ENCODE results near the gene RBMS3. TPM values are rescaled to one million over a fixed set of nuclear protein-coding genes. Genes with fewer than 3 reads are reported as not detected.

Gene RBMS3
- total and polyA plus RNA-seq, 2 of the 8 experiments (the other 6 are each of a cell fraction or from before 2014, with no cell fraction given): 3.7 to 6.9 TPM

GRCh38 chr3:29488922-29489321 is 208.1 kb downstream of the RBMS3 start:
- no peak for TF ChIP-seq BACH1 (IDR thresholded peaks at IDR 0.05; ENCODE audit: low read length)
- Histone ChIP-seq H4K8ac (ENCODE audit: extremely low read depth, insufficient read depth, low read length) (no peak overlapping the region), H3K79me1 (ENCODE audit: low read depth, low read length) (no peaks in the 10 kb centered on the region), H2AFZ (ENCODE audit: low read length) (no peak overlapping the region), H2BK120ac (replicated peaks; ENCODE audit: low read depth, low read length) (no peak overlapping the region), H3K27me3 (replicated peaks in 1 of 4; ENCODE audit: control insufficient read depth in 3 of 4, extremely low read depth in 1 of 4, insufficient read depth in 3 of 4, low read length in 3 of 4) (no peaks in the 10 kb centered on the region), H4K91ac (replicated peaks; ENCODE audit: insufficient read length, low read length) (no peak overlapping the region), H3K9me3 (ENCODE audit: insufficient read depth in 2 of 2, low read depth in 1 of 2, low read length in 1 of 2) (no peaks in the 10 kb centered on the region), H3K9ac (replicated peaks in 1 of 4; ENCODE audit: extremely low read depth in 1 of 4, low read depth in 3 of 4, low read length in 3 of 4) (no peak overlapping the region), H2BK12ac (ENCODE audit: low read depth, low read length) (no peak overlapping the region), H4K20me1 (replicated peaks in 1 of 2; ENCODE audit: control insufficient read depth in 1 of 2, insufficient read depth in 2 of 2, low read length in 2 of 2) (no peaks in the 10 kb centered on the region), H2AK5ac (ENCODE audit: low read depth, low read length) (no peak overlapping the region), H3K23ac (ENCODE audit: insufficient read length) (no peak overlapping the region), H3K36me3 (ENCODE audit: control insufficient read depth in 2 of 4, insufficient read depth in 4 of 4, low read length in 3 of 4) (no peaks in the 10 kb centered on the region), H3K4me1 (replicated peaks in 1 of 4; ENCODE audit: control insufficient read depth in 3 of 4, insufficient read depth in 4 of 4, low read length in 3 of 4) (0 out of 7 replicates have a peak, but pooled peaks cover 0 to 2% (median 0%) of the 10 kb centered on the region in 4 experiments), H2BK5ac (ENCODE audit: low read depth, low read length) (no peak overlapping the region), H3K23me2 (ENCODE audit: low read depth, low read length) (no peaks in the 10 kb centered on the region), H3K4me3 (ENCODE audit: extremely low read depth in 1 of 4, insufficient read depth in 2 of 4, low read depth in 3 of 4, low read length in 4 of 4) (no peak overlapping the region), H3K14ac (ENCODE audit: insufficient read length) (no peak overlapping the region), H3K4ac (replicated peaks; ENCODE audit: insufficient read length, low read depth, low read length) (no peak overlapping the region), H2BK15ac (ENCODE audit: low read length) (no peak overlapping the region), H3K27ac (ENCODE audit: low read depth, low read length) (no peak overlapping the region), H3K79me2 (ENCODE audit: control insufficient read depth in 1 of 2, insufficient read depth in 2 of 2, low read length in 2 of 2) (no peaks in the 10 kb centered on the region), H3K56ac (replicated peaks; ENCODE audit: insufficient read length, low read depth, low read length) (no peak overlapping the region), H3K18ac (ENCODE audit: extremely low read depth, low read length) (no peak overlapping the region), H4K5ac (ENCODE audit: insufficient read length, low read depth, low read length) (no peak overlapping the region), H2BK20ac (ENCODE audit: low read length) (no peak overlapping the region), H3K4me2 (ENCODE audit: insufficient read depth in 1 of 2, low read depth in 2 of 2, low read length in 2 of 2) (no peak overlapping the region)
- whole genome bisulfite sequencing, 2 experiments (ENCODE audit: extremely low coverage in 1 of 2, insufficient coverage in 1 of 2, insufficient read length in 1 of 2, insufficient replicate concordance in 2 of 2, low coverage in 1 of 2, low lambda C conversion rate in 2 of 2, missing lambda C conversion rate in 1 of 2): 100% methylated on average over 1 of the region's 1 CpG; no CpG with 5 or more reads in 1 of the 2 experiments
- DNase-seq (ENCODE audit: low read depth in 1 of 2, low spot score in 2 of 2) (no peak), FAIRE-seq (no peak)
- CTCF ChIA-PET (ENCODE audit: partially characterized antibody): interaction anchor here (1.3 kb wide), 1 partner anchor 26 kb away, joined by 3 read pairs; no protein-coding TSS in a partner anchor
- POLR2A ChIA-PET (ENCODE audit: partially characterized antibody): no interaction called here
